Superior temporal gyrus (tissue), 1 donor: ENCODE results near the gene NEURL3.
A peak's percentile ranks its signal among the peaks of the same experiment; 100 is the strongest.
"Not testable (repeated sequence)": the region's sequence is repeated elsewhere in the genome, so short reads cannot be mapped to it uniquely, and the experiment has no call there.

Experiments
- DNase-seq: peaks from one replicate; pipeline ENCODE4 v3.0.0-alpha.2; 2016; ENCODE audit errors: extremely low spot score

The NEURL3 gene

DNA sequence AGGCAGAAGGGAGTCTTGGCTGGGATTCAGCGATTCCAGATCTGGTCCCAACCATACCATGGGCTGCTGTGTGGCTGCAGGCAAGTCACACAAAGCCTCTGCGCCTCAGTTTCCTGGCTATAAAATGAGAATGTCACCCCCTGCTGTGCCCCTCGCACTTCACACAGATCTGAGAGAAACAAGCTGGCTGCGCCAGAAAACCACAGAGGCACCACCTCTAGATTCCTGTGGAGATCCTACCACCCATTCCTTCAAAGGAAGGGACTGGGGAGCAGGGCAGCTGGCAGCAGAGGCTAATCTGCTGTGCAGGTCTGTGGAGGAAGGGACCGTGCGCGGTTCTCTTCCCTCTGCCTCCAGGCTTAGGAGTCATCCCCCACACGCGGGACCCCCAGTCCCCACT is 19.8 kb downstream of the NEURL3 start:
- no peak for DNase-seq

DNA sequence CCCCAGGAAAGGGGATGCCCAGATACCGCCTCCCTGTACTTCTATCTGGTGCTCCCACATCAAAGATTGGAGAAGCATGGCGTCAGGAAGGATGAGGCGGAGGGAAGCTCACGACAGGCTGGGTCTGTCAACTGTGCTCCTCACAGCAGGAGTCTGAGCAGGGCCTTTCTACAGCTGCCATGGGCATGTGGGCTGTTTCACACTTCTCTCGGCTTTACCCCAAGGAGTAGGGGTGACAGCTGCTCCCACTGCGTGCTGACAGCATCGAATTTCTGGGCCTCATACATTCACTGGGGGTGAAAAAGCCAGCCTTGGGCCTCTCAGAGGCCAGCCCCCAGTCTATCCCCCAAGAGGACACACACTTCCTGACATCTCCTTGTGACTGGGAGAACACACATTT is 21.1 kb downstream of the NEURL3 start:
- DNase-seq, result no peak

DNA sequence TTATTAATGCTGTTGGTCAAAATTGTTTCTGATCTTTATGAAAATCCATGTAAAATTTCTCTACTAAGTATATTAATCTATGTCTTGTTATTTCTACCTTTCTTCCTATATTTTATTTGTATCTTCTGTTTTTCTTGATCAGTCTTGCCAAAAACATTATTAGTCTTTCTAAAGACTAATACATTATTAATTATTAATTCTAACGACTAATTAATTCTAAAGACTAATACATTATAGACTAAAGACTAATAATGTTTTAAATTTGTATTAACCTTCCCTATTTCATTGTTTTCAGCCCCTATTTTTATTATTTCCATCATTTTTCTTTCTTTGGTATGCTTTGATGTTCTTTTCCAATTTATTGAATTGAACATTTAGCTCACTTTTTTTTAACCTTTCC is 27.7 kb downstream of the NEURL3 start:
- no peak for DNase-seq

DNA sequence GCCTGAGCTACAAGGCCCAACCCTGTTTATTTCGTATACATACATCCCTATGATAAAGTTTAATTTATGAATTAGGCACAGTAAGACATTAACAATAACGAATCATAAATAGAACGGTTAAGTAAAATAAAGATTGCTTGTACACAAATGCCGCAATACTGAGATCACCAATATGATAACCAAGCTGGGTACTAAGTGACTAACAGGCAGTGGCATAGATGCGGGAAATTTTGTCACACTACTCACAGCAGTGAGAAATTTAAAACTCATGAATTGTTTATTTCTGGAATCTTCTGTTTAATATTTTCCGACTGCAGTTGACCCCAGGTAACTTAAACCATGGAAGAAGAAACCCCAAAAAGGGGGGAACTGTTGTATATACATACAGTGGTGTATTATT is 33.4 kb downstream of the NEURL3 start:
- DNase-seq, result no peak

DNA sequence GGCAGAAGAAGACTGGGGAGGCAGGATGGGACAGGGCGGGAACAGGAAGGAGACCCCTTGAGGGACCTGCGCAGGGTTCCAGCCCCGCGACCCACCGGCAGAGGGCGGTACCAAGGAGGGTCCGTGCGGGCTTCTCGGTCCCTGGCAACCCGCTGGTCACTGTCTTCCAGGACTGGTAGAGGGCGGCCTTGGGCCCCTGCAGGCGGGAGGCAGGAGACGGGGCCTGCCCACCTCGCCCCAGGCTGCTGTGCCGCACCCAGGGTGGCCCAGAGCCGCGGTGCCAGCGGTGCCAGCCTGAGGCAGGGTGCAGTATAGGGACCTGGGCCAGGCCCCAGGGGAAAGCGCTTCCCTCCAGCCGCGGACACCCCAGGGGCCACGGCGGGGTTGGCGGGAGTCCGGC is 34.5 kb downstream of the NEURL3 start:
- no peak for DNase-seq

DNA sequence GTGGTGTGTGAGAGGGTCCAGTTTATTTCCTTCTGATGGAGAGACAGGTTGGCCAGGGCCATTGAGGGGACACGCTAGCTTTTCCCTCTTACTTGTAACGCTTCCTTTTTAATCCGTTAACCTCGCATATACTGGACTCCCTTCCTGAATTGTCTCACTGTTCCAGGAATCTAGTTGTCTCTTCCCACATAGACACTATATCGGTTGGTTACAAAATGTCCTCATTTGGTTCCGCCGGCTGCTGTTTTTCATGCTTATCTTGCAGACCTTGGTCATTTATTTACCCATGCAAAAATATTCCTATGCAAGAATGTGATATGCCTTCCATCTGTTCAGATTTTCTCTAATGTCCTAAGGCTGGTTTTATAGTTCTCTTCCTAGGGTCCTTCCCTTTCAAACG is 35.0 kb downstream of the NEURL3 start:
- DNase-seq, result peak; percentile 68

DNA sequence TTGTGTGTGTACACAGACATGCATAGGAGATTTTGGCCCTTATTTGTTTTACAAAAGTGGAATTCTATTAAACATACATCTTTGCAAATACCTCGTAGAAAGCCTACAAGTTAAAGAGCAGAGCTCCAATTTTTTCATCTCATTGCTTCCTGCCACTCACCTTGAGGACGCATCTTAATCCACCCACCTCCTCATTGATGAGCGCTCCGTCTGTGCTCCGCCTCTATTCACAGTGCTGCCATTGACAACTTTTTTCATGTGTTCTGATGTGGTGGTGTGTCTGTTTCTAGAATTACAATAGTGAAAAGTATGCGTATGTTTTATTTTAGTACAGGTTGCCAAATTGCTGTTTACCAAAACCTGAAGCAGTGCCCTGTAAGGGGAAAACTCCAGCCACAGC is 36.3 kb downstream of the NEURL3 start:
- DNase-seq, result no peak

DNA sequence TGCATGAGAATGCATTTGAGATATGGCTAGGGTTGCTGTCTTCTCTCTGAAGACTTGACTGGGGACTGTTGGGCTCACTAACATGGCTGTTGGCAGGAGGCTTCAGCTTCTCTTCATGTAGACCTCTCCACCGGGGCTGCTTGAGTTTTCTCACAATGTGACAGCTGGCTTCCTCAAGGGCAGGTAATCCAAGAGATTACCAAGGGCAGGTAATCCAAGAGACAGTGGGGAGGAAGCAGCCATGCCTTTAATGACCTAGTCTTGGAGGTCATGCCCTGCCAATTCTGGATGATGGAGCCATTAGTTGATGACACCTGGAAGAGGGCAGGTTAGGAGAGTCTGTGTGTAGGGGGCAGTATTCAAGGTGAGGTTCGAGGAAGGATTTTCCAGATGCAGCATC is 40.5 kb downstream of the NEURL3 start:
- DNase-seq, result no peak

DNA sequence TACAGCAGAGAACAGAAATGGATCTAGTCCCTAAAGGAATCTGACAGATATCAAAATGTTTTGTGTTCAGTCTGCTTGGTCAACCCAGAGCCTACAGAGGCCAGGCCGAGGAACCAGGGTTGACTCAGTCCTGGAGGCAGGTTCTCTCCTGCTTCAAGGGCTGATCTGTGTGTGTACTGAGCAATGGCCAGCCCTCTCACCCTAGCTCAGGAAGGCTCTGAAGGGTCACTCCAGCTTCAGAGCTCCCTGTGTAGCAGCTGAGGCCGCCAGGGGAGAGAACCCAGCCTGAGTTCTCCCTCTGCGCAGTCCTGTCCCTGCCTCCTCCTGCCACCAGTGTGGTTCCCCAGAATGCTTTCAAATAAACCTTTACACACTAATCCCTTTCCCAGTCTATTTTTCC is 41.1 kb downstream of the NEURL3 start:
- DNase-seq, result no peak

DNA sequence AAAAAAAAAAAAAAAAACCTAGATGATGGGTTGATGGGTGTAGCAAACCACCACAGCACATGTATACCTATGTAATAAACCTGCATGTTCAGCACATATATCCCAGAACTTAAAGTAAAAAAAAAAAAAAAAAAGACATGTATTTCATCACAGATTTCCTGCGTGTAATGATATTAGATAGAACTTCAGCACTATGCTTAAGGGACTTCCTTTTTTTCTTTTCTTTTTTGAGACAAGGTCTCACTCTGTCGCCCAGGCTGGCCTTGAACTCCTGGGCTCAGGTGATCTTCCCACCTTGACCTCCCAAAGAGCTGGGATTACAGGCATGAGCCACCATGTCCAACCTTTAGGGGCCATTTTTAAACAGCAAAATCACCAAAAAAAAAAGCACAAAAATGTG is 42.0 kb downstream of the NEURL3 start:
- DNase-seq, result no peak

DNA sequence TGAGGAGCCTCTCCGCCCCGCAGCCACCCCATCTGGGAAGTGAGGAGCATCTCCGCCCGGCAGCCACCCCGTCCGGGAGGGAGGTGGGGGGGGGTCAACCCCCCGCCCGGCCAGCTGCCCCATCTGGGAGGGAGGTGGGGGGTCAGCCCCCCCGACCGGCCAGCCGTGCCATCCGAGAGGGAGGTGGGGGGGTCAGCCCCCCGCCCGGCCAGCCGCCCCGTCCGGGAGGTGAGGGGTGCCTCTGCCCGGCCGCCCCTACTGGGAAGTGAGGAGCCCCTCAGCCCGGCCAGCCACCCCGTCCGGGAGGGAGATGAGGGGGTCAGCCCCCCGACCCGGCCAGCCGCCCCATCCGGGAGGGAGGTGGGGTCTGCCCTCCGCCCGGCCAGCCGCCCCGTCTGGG is 43.5 kb downstream of the NEURL3 start:
- not testable (repeated sequence) for DNase-seq

DNA sequence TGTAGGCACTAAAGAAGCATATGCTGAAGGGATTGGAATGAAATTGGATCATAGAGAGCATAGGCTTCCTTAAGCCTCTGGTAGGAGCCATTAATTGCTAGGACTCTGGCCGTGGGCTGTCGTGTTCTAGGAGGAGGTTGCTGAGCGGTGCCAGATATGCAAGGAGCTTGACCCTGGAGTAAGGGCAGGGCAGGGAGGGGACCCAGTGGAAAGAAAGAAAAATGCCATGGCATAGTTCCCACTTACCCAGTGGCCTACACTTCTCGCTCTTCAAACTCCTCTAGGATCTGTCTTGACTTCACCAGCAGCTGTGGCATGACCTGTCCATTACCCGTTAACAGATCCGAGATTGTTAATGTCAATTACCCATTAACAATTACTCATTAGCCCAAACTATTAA is 53.1 kb downstream of the NEURL3 start:
- DNase-seq, result no peak

DNA sequence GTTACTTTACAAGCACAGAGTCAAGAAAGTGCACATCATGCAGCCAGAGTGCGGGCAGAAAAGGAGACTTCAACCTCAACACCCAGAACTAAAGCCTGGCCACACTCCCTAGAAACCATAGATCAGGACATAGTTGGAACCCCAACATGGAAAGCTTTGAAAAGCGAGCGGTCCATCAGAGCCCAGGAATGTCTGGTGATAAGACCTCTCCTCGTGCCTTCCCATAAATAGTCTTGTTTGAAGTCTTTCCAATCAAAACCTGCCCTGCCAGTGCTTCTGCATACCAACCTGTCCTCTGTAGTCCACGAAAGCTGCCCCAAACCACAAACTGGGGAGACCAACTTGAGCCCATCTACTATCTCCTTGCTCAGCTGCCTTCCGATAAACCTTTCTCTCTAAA is 55.5 kb downstream of the NEURL3 start:
- DNase-seq, result no peak

DNA sequence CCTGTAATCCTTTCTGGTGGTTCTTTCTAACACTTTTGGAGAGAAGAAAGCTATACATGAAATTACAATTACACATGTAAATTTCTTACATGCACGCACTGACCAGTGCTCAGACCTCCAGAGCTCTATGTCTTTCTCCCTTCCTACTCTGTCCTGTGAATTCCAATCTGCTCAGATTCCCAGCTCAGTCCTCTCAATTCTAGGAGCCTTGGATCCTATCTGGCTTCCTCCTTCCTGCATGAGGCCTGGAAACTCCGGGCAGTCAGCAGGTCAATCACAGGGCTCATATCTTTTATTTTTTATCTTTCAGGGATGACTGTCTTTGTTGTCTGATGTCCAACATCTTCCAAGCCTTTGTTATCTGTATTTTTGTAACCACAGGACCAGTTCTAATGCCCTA is 56.0 kb downstream of the NEURL3 start:
- no peak for DNase-seq

DNA sequence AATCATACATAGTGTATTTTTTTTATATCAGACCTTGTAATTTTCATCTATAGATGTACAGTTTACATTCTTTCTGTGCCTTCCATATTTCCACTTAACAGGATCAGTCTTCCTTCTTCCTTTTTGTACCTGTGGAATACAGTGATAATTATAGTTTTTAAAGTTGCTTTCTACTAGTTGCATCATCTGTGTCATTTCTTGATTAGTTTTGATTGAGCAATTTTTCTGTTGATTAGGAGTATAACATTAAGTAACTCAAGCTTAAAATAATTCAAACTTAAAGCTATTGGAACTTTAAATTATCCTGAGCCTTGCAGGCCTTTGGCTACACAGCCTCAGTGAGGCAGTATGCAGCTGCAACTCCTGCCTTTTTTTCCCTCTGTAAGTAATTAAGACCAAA is 57.4 kb downstream of the NEURL3 start:
- DNase-seq, result no peak
